Activated naive CD4-positive, alpha-beta T cell treated with anti-CD3 and anti-CD28 coated beads, Interleukin-2, amount 10 ng/mL, durations not matched to agents 5 hours and 36 hours (primary cell): ENCODE results near the gene KCNJ6. TPM values are rescaled to one million over a fixed set of nuclear protein-coding genes. Genes with fewer than 3 reads are reported as not detected.

ENCODE experiments used
- total RNA-seq, 2 experiments: library from RNA; stranded (reverse); gene quantifications; one replicate each; pipeline ENCODE4 v1.2.3, GENCODE V29; 2021

The KCNJ6 gene
- total RNA-seq: not detected

GRCh38 chr21:37916310-37917051 is at the start of gene KCNJ6:
Gene KCNJ6, minus strand, starts transcription at chr21:37916457. Its CDS starts 75,775 bp downstream, at chr21:37840682.

